Urinary bladder (tissue), 4 donors: ENCODE data around the gene TYK2. TPM values are rescaled to one million over a fixed set of nuclear protein-coding genes. Genes with fewer than 3 reads are reported as not detected.
"Not testable (repeated sequence)": the region's sequence is repeated elsewhere in the genome, so short reads cannot be mapped to it uniquely, and the experiment has no call there.

Experiments used
- DNase-seq: peaks from one replicate; pipeline ENCODE4 v3.0.0-alpha.2; 2015; ENCODE audit errors: extremely low spot score
- H3K27ac ChIP-seq: one replicate; pipeline ENCODE4 v1.5.1; 2013; ENCODE audit warnings: low read depth, mild to moderate bottlenecking, moderate library complexity
- H3K36me3 ChIP-seq: one replicate; pipeline ENCODE4 v1.6.1; 2013; ENCODE audit warnings: mild to moderate bottlenecking, moderate library complexity; ENCODE audit not compliant: insufficient read depth
- H3K4me1 ChIP-seq: one replicate; pipeline ENCODE4 v1.6.1; 2013; ENCODE audit warnings: mild to moderate bottlenecking, moderate library complexity; ENCODE audit not compliant: insufficient read depth
- H3K4me3 ChIP-seq: one replicate; pipeline ENCODE4 v1.5.1; 2013; ENCODE audit warnings: low read depth, low read length
- WGBS: extraction: QIAGEN DNeasy Blood & Tissue Kit; methylation state at CpG from one replicate; pipeline ENCODE4 v1.1.7; 2013; 5-methylcytosine and 5-hydroxymethylcytosine counted together
- polyA plus RNA-seq: library from polyadenylated mRNA; stranded (reverse); fragments of 200-250 nt; gene quantifications from one replicate; pipeline ENCODE4 v1.2.3, GENCODE V29; 2013
- total RNA-seq: library from RNA; depleted of rRNA; stranded (reverse); fragments of >200 nt; gene quantifications from one replicate; pipeline ENCODE4 v1.2.3, GENCODE V29; 2014
- donor health status: healthy with polysubstance abuse.
- donor health status: healthy.

TYK2 gene
- total and polyA plus RNA-seq, 2 donors: 55.5 to 72.1 TPM

DNA sequence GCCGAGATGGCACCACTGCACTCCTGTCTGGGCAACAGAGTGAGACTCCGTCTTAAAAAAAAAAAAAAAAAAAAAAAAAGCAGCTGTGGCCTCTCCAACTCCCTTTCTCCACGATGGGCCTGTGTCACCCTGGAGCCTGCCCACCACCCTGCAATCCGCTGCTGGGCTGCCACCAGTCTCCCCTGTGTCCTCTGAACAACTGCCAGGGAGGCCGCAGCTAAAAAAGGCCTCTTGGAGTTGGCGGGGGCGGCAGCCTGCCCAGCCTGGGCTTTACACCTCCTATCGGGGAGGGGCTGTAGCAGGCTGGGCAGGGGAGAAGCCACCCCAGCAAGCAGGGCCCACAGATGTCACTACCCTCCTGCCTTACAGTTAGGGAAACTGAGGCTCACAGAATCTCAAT is 19.5 kb upstream of the TYK2 start:
- no peak for DNase-seq
- Histone ChIP-seq H3K4me1 (no peaks in the 10 kb centered on the region), H3K27ac (no peak overlapping the region), H3K36me3 (peaks cover 2% of the 10 kb centered on the region), H3K4me3 (no peak overlapping the region)
- WGBS: 85% methylated on average over 8 of the region's 8 CpGs

DNA sequence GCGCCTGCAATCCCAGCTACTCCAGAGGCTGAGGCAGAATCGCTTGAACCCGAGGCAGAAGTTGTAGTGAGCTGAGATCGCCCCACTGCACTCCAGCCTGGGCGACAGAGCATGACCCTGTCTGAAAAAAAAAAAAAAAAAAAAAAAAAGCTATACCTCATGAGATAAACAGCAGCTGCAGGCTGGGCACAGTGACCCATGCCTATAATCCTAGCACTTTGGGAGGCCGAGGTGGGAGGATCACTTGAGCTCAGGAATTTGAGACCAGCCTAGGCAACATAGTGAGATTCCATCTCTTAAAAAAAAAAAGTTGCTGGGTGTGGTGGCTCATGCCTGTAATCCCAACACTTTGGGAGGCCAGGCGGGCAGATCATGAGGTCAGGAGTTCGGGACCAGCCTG is 19.0 kb upstream of the TYK2 start:
- H3K4me1 ChIP-seq, H3K36me3 ChIP-seq, H3K27ac ChIP-seq, H3K4me3 ChIP-seq, DNase-seq: not testable (repeated sequence)
- WGBS: 92% methylated on average over 8 of the region's 8 CpGs

DNA sequence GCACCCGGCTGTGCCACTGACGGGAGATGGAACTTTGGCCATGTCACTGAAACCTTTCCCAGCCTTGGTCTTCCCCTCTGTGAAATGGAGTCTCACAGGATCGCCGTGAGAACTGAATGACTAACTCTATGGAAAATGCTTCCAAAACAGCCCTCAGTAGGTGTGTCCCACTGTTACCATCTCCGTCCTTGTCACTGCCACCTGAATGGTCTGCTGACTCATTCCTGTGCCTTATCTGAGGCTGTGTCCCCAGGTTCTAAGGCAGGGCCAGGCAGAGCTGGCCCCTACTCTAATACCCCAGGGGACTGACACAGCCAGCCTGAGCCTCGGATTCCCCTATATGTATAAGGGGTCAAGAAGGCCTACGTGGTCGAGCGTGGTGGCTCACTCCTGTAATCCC is 18.4 kb upstream of the TYK2 start:
- DNase-seq: no peak
- Histone ChIP-seq H3K4me1 (no peaks in the 10 kb centered on the region), H3K36me3 (peaks cover 4% of the 10 kb centered on the region), H3K4me3 (no peak overlapping the region), H3K27ac (no peak overlapping the region)
- WGBS: 91% methylated on average over 9 of the region's 9 CpGs

DNA sequence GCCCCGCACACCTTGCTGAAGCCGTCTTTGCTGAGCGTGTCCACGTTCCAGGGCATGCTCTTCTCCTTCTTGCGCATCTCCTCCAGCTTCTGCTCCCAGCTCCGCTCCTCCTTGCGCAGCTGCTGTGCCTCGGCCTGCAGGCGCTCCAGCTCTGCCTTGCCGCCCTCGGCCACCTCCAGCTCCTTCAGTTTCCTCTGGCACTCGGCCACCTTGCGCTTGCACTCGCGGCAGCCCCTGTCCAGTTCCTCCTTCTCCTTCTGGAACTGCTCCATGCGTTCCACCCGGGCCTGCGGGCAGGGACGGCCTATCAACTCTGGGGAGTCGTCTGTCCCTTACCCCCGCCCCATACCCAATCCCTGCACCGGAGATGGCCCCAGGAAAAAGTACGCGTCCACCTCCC is 15.5 kb upstream of the TYK2 start:
- Histone ChIP-seq H3K4me3 (no peak overlapping the region), H3K27ac (no peak overlapping the region), H3K4me1 (no peaks in the 10 kb centered on the region), H3K36me3 (peaks cover 4% of the 10 kb centered on the region)
- no peak for DNase-seq
- WGBS: 82% methylated on average over 24 of the region's 24 CpGs

DNA sequence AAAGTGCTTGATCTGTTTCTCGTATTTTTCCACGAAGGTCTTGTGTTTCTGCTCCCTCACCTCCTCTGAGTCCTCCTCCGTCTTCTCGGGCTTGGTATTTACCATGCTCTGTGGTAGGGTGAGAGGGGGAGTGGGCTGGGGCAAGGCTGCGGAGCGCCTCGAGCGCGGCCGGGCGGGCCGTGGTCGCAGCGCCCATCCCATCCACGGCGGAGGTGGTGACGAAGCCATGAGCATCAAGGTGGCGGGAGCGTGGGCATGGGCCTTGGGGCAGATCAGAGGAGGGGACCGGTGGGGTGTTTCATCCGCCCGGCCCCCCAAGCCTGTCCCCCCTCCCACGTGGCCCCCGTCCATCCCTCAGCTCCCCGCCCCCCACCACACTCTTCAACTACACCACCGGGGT is 15.1 kb upstream of the TYK2 start:
- H3K27ac ChIP-seq: no peak overlapping the region
- DNase-seq: no peak
- peaks cover 4% of the 10 kb centered on the region for H3K36me3 ChIP-seq
- 94% methylated on average over 26 of the region's 26 CpGs for WGBS
- no peak overlapping the region for H3K4me3 ChIP-seq
- H3K4me1 ChIP-seq: no peaks in the 10 kb centered on the region

DNA sequence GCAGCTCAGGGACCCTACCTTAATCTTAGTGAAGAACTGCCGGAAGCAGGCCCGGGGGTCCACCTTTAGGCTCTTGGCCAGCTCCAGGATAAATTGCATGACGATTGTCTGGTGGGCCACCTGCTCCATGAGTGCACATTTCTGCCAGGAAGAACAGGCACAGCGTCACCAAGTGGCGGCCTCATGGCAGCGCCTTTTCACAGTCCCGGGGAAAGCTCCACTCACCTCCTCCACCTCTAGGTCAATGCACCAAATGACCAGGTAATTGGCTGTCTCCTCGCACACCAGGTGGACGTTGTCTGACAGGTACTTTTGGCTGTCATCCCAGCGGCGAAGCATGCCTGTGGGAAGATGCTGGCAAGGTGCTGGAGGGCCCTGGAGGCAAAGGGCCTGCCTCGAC is 14.6 kb upstream of the TYK2 start:
- Histone ChIP-seq H3K4me3 (no peak overlapping the region), H3K4me1 (no peaks in the 10 kb centered on the region), H3K36me3 (peaks cover 4% of the 10 kb centered on the region), H3K27ac (no peak overlapping the region)
- DNase-seq: no peak
- 92% methylated on average over 12 of the region's 12 CpGs for WGBS

DNA sequence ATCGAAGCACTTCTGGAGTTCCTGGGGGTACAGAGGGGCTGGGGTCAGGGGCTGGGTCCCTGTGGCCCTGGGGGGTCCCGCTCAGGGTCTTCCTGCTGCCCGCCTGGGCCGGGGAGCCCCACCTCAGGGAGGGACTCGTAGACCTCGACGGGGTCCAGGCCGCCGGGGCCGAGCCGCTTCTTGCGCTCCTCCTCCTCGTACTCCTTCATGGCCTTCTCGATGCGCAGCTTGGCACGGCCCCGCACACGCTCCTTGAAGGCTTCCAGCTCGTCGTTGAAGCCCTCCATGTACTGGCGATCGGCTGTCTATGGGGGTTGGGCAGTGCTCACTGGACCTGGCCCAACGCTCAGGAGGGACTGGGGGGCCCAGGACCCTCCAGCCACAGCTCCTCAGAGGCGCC is 12.8 kb upstream of the TYK2 start:
- peaks cover 1% of the 10 kb centered on the region for H3K4me1 ChIP-seq
- H3K36me3 ChIP-seq: peaks cover 4% of the 10 kb centered on the region
- no peak overlapping the region for H3K4me3 ChIP-seq
- WGBS: 90% methylated on average over 24 of the region's 24 CpGs
- H3K27ac ChIP-seq: no peak overlapping the region
- DNase-seq: no peak

DNA sequence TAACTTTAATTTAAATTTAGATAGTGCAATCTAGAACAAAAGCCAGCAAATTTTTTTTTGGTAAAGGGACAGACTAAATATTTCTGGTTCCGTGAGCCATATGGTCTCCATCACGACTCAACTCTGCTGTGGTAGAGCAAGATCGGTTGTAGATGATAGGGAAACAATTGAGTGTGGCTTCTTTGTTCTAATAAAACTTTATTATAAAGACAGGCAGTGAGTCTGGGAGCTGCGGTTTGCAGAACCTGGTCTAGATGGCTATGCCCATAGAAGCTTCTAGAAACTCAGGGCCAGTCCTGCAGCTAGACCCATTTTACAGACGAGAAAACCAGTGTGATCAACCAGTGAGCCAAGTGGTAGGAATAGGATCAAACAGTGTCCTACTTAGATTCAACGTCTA is 11.7 kb upstream of the TYK2 start:
- DNase-seq: no peak
- WGBS: 77% methylated on average over 6 of the region's 6 CpGs
- no peak overlapping the region for H3K27ac ChIP-seq
- peaks cover 4% of the 10 kb centered on the region for H3K36me3 ChIP-seq
- peaks cover 1% of the 10 kb centered on the region for H3K4me1 ChIP-seq
- no peak overlapping the region for H3K4me3 ChIP-seq

DNA sequence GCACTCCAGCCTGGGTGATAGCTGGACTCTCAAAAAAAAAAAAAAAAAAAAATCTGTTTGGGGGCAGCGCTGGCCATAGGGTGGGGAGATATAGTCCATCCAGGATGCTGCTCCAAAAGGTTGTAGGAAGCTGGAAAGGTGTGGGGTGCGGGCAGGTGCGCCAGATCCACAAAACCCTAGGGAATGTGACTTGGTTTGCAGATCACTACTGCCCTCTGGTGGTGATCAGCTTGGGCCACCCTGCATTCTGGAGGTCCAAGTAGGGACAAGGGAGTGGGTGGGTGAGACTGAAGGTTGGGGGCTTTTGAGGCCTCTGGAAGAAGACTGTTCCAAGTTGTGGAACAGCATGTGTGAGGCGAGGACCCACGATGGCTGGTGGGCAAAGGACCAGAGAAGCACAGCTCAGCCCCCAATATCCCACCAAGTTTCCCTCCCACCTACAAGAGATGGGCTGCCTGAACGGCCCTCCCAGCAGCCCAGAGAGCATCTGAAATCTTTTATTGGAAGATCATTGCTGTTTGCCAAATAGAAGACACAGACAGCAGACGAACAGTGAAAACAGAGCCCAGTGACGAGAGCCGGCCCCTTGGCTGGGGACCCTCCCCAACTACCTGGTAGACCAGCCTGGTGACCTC is 10.4 kb upstream of the TYK2 start:
- DNase-seq: no peak
- Histone ChIP-seq H3K27ac (no peak overlapping the region), H3K36me3 (peaks cover 4% of the 10 kb centered on the region), H3K4me3 (no peak overlapping the region), H3K4me1 (peaks cover 1% of the 10 kb centered on the region)
- 53% methylated on average over 9 of the region's 9 CpGs for WGBS

DNA sequence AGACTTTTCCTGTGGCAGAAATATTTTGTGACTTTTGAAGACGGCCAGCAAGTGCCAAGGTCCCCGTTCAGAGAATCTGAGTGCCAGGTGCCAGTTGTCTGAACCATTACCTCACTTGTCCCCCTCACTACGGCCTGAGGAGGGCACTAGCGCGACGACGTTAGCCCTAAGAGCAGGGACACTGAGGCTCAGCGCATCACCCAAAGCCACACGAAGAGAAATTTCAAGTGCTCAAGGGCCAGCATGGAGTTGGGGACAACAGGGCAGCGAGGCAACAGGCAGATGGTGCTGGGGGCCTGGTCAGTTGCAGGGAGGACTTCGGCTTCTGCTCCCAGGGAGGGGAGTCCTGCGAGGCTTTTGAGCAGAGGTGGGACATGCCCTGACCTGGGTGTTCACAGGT is 9.5 kb upstream of the TYK2 start:
- no peak overlapping the region for H3K4me3 ChIP-seq
- DNase-seq: no peak
- H3K4me1 ChIP-seq: peaks cover 1% of the 10 kb centered on the region
- H3K36me3 ChIP-seq: peaks cover 2% of the 10 kb centered on the region
- no peak overlapping the region for H3K27ac ChIP-seq
- WGBS: 51% methylated on average over 12 of the region's 12 CpGs

DNA sequence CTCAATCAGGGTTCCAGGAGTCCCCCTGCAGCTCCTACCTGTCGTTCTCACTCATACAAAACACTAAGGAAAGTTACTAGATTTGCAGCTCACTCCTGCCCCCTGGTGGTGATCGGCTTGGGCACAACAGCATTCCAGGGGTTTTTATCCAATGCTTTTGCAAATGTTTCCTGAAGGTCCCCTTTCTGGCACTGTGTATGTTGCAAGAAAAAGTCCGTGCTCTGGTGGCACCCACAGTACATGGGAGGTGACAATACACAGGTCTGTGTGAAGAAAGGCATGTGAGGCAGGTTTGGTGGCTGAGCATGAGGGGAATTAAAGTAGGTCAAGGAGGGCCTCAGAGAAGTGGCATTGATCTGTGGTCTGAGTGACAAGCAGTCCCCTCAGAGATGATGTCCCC is 8.6 kb upstream of the TYK2 start:
- H3K27ac ChIP-seq: no peak overlapping the region
- WGBS: under 1% methylated on average over 3 of the region's 3 CpGs
- H3K36me3 ChIP-seq: no peaks in the 10 kb centered on the region
- peaks cover 1% of the 10 kb centered on the region for H3K4me1 ChIP-seq
- no peak overlapping the region for H3K4me3 ChIP-seq
- peak; percentile 57 for DNase-seq

DNA sequence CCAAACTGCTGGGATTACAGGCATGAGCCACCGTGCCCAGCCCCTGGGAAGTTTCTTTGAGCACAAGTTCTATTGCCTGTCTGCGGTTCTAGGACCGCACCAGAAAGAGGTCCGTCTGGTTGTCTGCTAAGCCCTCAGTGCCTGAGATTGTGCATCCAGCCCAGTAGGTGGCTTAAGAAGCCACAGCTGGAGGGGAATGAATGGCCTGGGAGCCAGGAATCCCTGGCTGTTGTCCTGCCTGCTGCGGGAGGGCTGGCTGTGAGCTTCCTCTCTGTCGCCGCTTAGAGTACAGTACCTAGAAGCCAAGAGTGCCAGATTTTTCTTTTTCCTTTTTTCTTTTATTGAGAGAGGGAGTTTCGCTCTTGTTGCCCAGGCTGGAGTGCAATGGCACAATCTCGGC is 4.2 kb upstream of the TYK2 start:
- Histone ChIP-seq H3K4me3 (no peak overlapping the region), H3K36me3 (no peaks in the 10 kb centered on the region), H3K4me1 (peaks cover 1% of the 10 kb centered on the region), H3K27ac (no peak overlapping the region)
- DNase-seq: no peak
- 72% methylated on average over 9 of the region's 9 CpGs for WGBS

DNA sequence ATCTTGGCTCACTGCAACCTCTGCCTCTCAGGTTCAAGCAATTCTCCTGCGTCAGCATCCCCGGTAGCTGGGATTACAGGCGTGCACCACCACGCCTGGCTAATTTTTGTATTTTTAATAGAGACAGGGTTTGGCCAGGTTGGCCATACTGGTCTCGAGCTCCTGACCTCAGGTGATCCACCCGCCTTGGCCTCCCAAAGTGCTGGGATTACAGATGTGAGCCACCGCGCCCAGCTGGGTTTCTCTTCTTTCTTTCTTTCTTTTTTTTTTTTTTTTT is 2.8 kb upstream of the TYK2 start:
- H3K36me3 ChIP-seq, H3K4me3 ChIP-seq, H3K27ac ChIP-seq, H3K4me1 ChIP-seq, DNase-seq: not testable (repeated sequence)
- 89% methylated on average over 8 of the region's 8 CpGs for WGBS

DNA sequence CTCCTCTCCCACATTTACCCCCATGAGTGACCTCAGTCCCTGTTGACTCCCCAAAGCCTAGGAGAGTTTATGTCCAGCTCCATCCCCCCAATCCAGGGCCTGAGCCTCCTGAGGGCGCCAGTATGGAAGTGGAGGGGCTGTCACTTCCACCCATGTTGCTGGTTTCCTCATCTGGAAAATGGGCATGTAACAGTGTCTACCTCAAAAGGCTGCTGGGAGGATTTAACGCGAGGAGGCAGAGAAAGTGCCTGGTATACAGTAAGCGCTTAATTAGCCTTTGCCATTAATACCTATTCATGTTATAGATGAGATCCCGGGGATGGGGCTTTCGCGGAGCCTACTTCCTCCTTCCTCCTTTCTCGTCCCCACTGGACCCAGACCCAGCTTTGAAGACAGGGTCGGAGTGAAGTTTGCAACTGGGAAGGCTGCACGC is 476 bp downstream of the TYK2 start:
- no peaks in the 10 kb centered on the region for H3K36me3 ChIP-seq
- no peaks in the 10 kb centered on the region for H3K4me1 ChIP-seq
- peak overlapping the region; percentile 75 for H3K4me3 ChIP-seq
- WGBS: 1% methylated on average over 10 of the region's 10 CpGs
- H3K27ac ChIP-seq: peak overlapping the region; percentile 64
- no peak for DNase-seq

DNA sequence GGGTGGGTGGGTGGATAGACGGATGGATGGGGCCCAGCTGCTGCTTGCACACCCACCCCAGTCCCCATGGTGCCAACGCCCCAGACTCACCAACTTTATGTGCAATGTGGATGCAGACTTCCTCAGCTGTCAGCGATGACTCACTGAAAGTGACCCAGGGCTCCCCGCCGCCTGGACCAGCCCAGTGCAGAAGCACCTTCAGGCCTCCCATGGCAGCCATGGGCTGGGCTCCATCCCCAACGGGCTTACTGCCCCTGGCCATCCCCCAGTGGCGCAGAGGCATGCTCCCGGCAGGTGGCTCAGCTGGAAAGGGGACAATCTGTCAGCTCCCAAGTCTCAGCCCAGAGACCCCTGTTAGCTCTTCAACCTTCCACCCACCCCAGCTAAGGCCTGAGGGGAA is 2.2 kb downstream of the TYK2 start:
- WGBS: 98% methylated on average over 8 of the region's 8 CpGs
- H3K4me3 ChIP-seq: no peak overlapping the region
- no peaks in the 10 kb centered on the region for H3K4me1 ChIP-seq
- no peak overlapping the region for H3K27ac ChIP-seq
- H3K36me3 ChIP-seq: no peaks in the 10 kb centered on the region
- no peak for DNase-seq
